Keratinocyte (primary cell): Measurements from ENCODE around the gene SERGEF. TPM values are rescaled to one million over a fixed set of nuclear protein-coding genes. Genes with fewer than 3 reads are reported as not detected.
"Not testable (repeated sequence)": the region's sequence is repeated elsewhere in the genome, so short reads cannot be mapped to it uniquely, and the experiment has no call there.

Source experiments
- DNase-seq: peaks from one replicate; pipeline ENCODE4 v3.0.0-alpha.2; 2011; ENCODE audit warnings: low read depth, missing footprints, low spot score
- FAIRE-seq: peaks from 2 replicates; lab custom pipeline; 2011; peaks lifted over from hg19 to GRCh38; lab: Jason Lieb, UNC
- H2AFZ ChIP-seq: 2 replicates; pipeline ENCODE4 v1.6.0; 2012; ENCODE audit warnings: low read length, control low read depth, inconsistent platforms; ENCODE audit not compliant: control insufficient read depth
- H3K27ac ChIP-seq: 2 replicates; pipeline ENCODE4 v1.5.1; 2011; ENCODE audit warnings: low read length; ENCODE audit not compliant: control insufficient read depth, insufficient read depth
- H3K27me3 ChIP-seq: 3 replicates; pipeline ENCODE4 v1.6.0; 2011; ENCODE audit warnings: low read length; ENCODE audit not compliant: control insufficient read depth, insufficient read depth; ENCODE audit errors: extremely low read depth
- H3K36me3 ChIP-seq, 2 experiments: 2 replicates in 1 of 2; 3 replicates in 1 of 2; pipeline ENCODE4 v1.5.1; 2011; ENCODE audit warnings: low read length in 2 of 2, mild to moderate bottlenecking in 1 of 2; ENCODE audit not compliant: control insufficient read depth in 2 of 2, insufficient read depth in 2 of 2; ENCODE audit errors: extremely low read depth in 1 of 2
- H3K4me1 ChIP-seq: 3 replicates; pipeline ENCODE4 v1.5.1; 2011; ENCODE audit warnings: low read length; ENCODE audit not compliant: control insufficient read depth, insufficient read depth; ENCODE audit errors: extremely low read depth
- H3K4me2 ChIP-seq: 3 replicates; pipeline ENCODE4 v1.6.0; 2011; ENCODE audit warnings: low read depth, low read length; ENCODE audit not compliant: control insufficient read depth, insufficient read depth; ENCODE audit errors: extremely low read depth
- H3K4me3 ChIP-seq, 3 experiments: fragments of 200-600 bp in 1 of 3; sonication (generic) in 1 of 3; 2 replicates in 2 of 3; 3 replicates in 1 of 3; pipeline ENCODE4 v1.5.1; 2011 to 2016; ENCODE audit warnings: low read length in 3 of 3, mild to moderate bottlenecking in 3 of 3, control low read depth in 2 of 3, inconsistent platforms in 1 of 3, low read depth in 1 of 3, mixed read lengths in 1 of 3, mixed run types in 1 of 3, moderate library complexity in 1 of 3; ENCODE audit not compliant: control insufficient read depth in 2 of 3, insufficient read depth in 2 of 3; ENCODE audit errors: extremely low read depth in 1 of 3
- H3K79me2 ChIP-seq: 2 replicates; pipeline ENCODE4 v1.6.0; 2012; ENCODE audit warnings: low read length; ENCODE audit not compliant: control insufficient read depth, insufficient read depth
- H3K9ac ChIP-seq: 3 replicates; pipeline ENCODE4 v1.6.0; 2011; ENCODE audit warnings: low read length; ENCODE audit not compliant: control insufficient read depth, insufficient read depth; ENCODE audit errors: extremely low read depth
- H3K9me1 ChIP-seq: 3 replicates; pipeline ENCODE4 v1.6.0; 2011; ENCODE audit warnings: low read length; ENCODE audit not compliant: control insufficient read depth, insufficient read depth; ENCODE audit errors: extremely low read depth
- H3K9me3 ChIP-seq: 2 replicates; pipeline ENCODE4 v1.5.1; 2012; ENCODE audit warnings: low read depth, low read length; ENCODE audit not compliant: control insufficient read depth
- H4K20me1 ChIP-seq: 3 replicates; pipeline ENCODE4 v1.6.0; 2011; ENCODE audit warnings: low read length; ENCODE audit not compliant: control insufficient read depth, insufficient read depth; ENCODE audit errors: extremely low read depth
- CTCF ChIP-seq, 3 experiments: IDR thresholded peaks in 1 of 3; conservative IDR thresholded peaks in 1 of 3; optimal IDR thresholded peaks in 1 of 3; 2 replicates in 2 of 3; 3 replicates in 1 of 3; pipeline versions ENCODE3 to v1.5.1; 2011; ENCODE audit warnings: low read length in 3 of 3, mild to moderate bottlenecking in 3 of 3, moderate library complexity in 2 of 3, control low read depth in 1 of 3, inconsistent platforms in 1 of 3; ENCODE audit not compliant: insufficient read depth in 2 of 3; ENCODE audit errors: extremely low read depth in 1 of 3
- EZH2 ChIP-seq: IDR thresholded peaks from one replicate; pipeline ENCODE4 v1.6.1; 2012; ENCODE audit warnings: inconsistent platforms, mild to moderate bottlenecking, low read length, moderate library complexity
- dilution Hi-C: fragments of 300-500 bp; cut with MboI; formaldehyde crosslinking; loops from one replicate; pipeline ENCODE4 v1.7.0; 2020; ENCODE audit warnings: low sequenced_read_pairs; ENCODE audit not compliant: extremely low pct_ligation_motif_present
- polyA plus RNA-seq, 5 experiments: library from polyadenylated mRNA; depleted of rRNA in 3 of 5; stranded (reverse) in 3 of 5; stranded (forward) in 1 of 5; unstranded in 1 of 5; fragments of >200 nt; gene quantifications; 1 replicate in 1 of 5; 2 replicates in 3 of 5; 3 replicates in 1 of 5; pipeline versions ENCODE4 v1.2.1 to v1.2.3, GENCODE V29; 2011 to 2012; ENCODE audit warnings: missing spikeins in 2 of 5, low read depth in 1 of 5, low replicate concordance in 1 of 5

SERGEF gene
- polyA plus RNA-seq, 1 donor (not counting 4 experiments of a cell fraction or from before 2014, with no cell fraction given), result 15.6 TPM

GRCh38 chr11:17873586-17873985 is 139.3 kb downstream of the SERGEF start:
- Histone ChIP-seq H3K4me3 (no peak overlapping the region), H3K79me2 (no peaks in the 10 kb centered on the region), H3K27ac (no peak overlapping the region), H3K4me2 (no peak overlapping the region), H2AFZ (no peak overlapping the region), H3K9me1 (no peaks in the 10 kb centered on the region), H3K36me3 (peaks cover 3 to 6% of the 10 kb centered on the region in 2 experiments), H3K9ac (no peak overlapping the region), H3K27me3 (no peaks in the 10 kb centered on the region), H3K4me1 (no peaks in the 10 kb centered on the region), H4K20me1 (no peaks in the 10 kb centered on the region), H3K9me3 (no peaks in the 10 kb centered on the region)
- no peak for TF ChIP-seq EZH2
- no peak for TF ChIP-seq CTCF (optimal IDR thresholded peaks at IDR 0.05 in 1 of 3, IDR thresholded peaks at IDR 0.05 in 1 of 3, conservative IDR thresholded peaks at IDR 0.05 in 1 of 3; ENCODE audit: extremely low read depth in 1 of 3, insufficient read depth in 2 of 3, low read length in 3 of 3)
- DNase-seq (no peak), FAIRE-seq (no peak)
- dilution Hi-C loops, result no loop called here

- H2AFZ ChIP-seq, H3K27me3 ChIP-seq, H3K36me3 ChIP-seq, H3K9ac ChIP-seq, DNase-seq, H3K4me1 ChIP-seq, H4K20me1 ChIP-seq, H3K27ac ChIP-seq, H3K79me2 ChIP-seq, FAIRE-seq, H3K4me3 ChIP-seq, H3K9me1 ChIP-seq, H3K4me2 ChIP-seq, dilution Hi-C loops, H3K9me3 ChIP-seq: not testable (repeated sequence)
Observed at GRCh38 chr11:17868398-17868797, 144.4 kb downstream of the SERGEF start.

GRCh38 chr11:17867341-17867740 is 145.5 kb downstream of the SERGEF start:
- no peaks in the 10 kb centered on the region for H3K4me1 ChIP-seq
- no peaks in the 10 kb centered on the region for H3K27me3 ChIP-seq
- H4K20me1 ChIP-seq, result no peaks in the 10 kb centered on the region
- TF ChIP-seq CTCF (optimal IDR thresholded peaks at IDR 0.05 in 1 of 3, IDR thresholded peaks at IDR 0.05 in 1 of 3, conservative IDR thresholded peaks at IDR 0.05 in 1 of 3; ENCODE audit: extremely low read depth in 1 of 3, insufficient read depth in 2 of 3, low read length in 3 of 3) (no peak), EZH2 (no peak)
- H3K9me3 ChIP-seq, result no peaks in the 10 kb centered on the region
- no peaks in the 10 kb centered on the region for H3K36me3 ChIP-seq
- dilution Hi-C loops, result no loop called here
- H3K4me2 ChIP-seq, result no peak overlapping the region
- no peaks in the 10 kb centered on the region for H3K79me2 ChIP-seq
- no peak overlapping the region for H3K9ac ChIP-seq
- no peak for DNase-seq
- no peak for FAIRE-seq
- H2AFZ ChIP-seq, result no peak overlapping the region
- H3K9me1 ChIP-seq, result no peaks in the 10 kb centered on the region
- no peak overlapping the region for H3K27ac ChIP-seq
- H3K4me3 ChIP-seq, result no peak overlapping the region
